ENCODE data around the gene ZBTB18.

- TF ChIP-seq FOXM1 (IDR thresholded peaks at IDR 0.05; ENCODE audit: borderline replicate concordance) (no peak), ELF4 (IDR thresholded peaks at IDR 0.05) (no peak), SP1 (IDR thresholded peaks at IDR 0.05) (no peak), FOXK2 (IDR thresholded peaks at IDR 0.05) (no peak), L3MBTL2 (conservative IDR thresholded peaks at IDR 0.05) (no peak), SUZ12 (IDR thresholded peaks at IDR 0.05) (no peak), ZNF384 (IDR thresholded peaks at IDR 0.05) (no peak), BHLHE40 (IDR thresholded peaks at IDR 0.05; ENCODE audit: borderline replicate concordance) (no peak), LEF1 (IDR thresholded peaks at IDR 0.05; ENCODE audit: borderline replicate concordance) (no peak), PKNOX1 (IDR thresholded peaks at IDR 0.05) (no peak), NFRKB (IDR thresholded peaks at IDR 0.05) (no peak), ARNT (IDR thresholded peaks at IDR 0.05) (no peak)
These were observed 49.2 kb downstream of the ZBTB18 start for GRCh38 chr1:244100276-244100675.
